H9 (cell line): ENCODE data around the gene CELF5. TPM values are rescaled to one million over a fixed set of nuclear protein-coding genes. Genes with fewer than 3 reads are reported as not detected.

Experiments
- DNase-seq: peaks from one replicate; pipeline ENCODE4 v3.0.0-alpha.2; 2017
- H2AFZ ChIP-seq: one replicate; pipeline ENCODE4 v1.6.1; 2013; ENCODE audit warnings: mild to moderate bottlenecking, low read length, control low read depth, moderate library complexity
- H2AK5ac ChIP-seq: 2 replicates; pipeline ENCODE4 v1.6.1; 2013; ENCODE audit warnings: low read length, control low read depth, mixed read lengths; ENCODE audit not compliant: insufficient read length
- H2BK120ac ChIP-seq: one replicate; pipeline ENCODE4 v1.6.1; 2013; ENCODE audit warnings: low read depth, mild to moderate bottlenecking, low read length, control low read depth, inconsistent platforms; ENCODE audit not compliant: poor library complexity, severe bottlenecking
- H2BK12ac ChIP-seq: 2 replicates; pipeline ENCODE4 v1.6.1; 2013; ENCODE audit warnings: low read length, control low read depth, mixed read lengths, low read depth; ENCODE audit not compliant: insufficient read length
- H2BK15ac ChIP-seq: 2 replicates; pipeline ENCODE4 v1.6.1; 2013; ENCODE audit warnings: low read depth, low read length, control low read depth
- H2BK20ac ChIP-seq: one replicate; pipeline ENCODE4 v1.6.1; 2013; ENCODE audit warnings: low read depth, mild to moderate bottlenecking, low read length, control low read depth, inconsistent platforms; ENCODE audit not compliant: poor library complexity, severe bottlenecking
- H2BK5ac ChIP-seq: 2 replicates; pipeline ENCODE4 v1.6.1; 2013; ENCODE audit warnings: low read length, control low read depth, mixed read lengths; ENCODE audit not compliant: insufficient read length
- H3K14ac ChIP-seq: 2 replicates; pipeline ENCODE4 v1.6.1; 2013; ENCODE audit warnings: low read length, control low read depth; ENCODE audit not compliant: insufficient read depth
- H3K18ac ChIP-seq: 2 replicates; pipeline ENCODE4 v1.6.1; 2013; ENCODE audit warnings: low read depth, mild to moderate bottlenecking, mixed read lengths, low read length, control low read depth; ENCODE audit not compliant: insufficient read length
- H3K23ac ChIP-seq: 2 replicates; pipeline ENCODE4 v1.6.1; 2013; ENCODE audit warnings: low read length, control low read depth, mixed read lengths, low read depth; ENCODE audit not compliant: insufficient read length
- H3K23me2 ChIP-seq: 2 replicates; pipeline ENCODE4 v1.6.1; 2013; ENCODE audit warnings: low read depth, mild to moderate bottlenecking, mixed read lengths, low read length, control low read depth; ENCODE audit not compliant: insufficient read length, poor library complexity, severe bottlenecking
- H3K27ac ChIP-seq: 2 replicates; pipeline ENCODE4 v1.5.1; 2013; ENCODE audit warnings: low read length, control low read depth, mixed read lengths, low read depth; ENCODE audit not compliant: insufficient read length
- H3K27me3 ChIP-seq: 2 replicates; pipeline ENCODE4 v1.6.1; 2013; ENCODE audit warnings: low read length, control low read depth, inconsistent platforms; ENCODE audit not compliant: insufficient read depth
- H3K4ac ChIP-seq: 2 replicates; pipeline ENCODE4 v1.6.1; 2013; ENCODE audit warnings: low read depth, mild to moderate bottlenecking, control low read depth, inconsistent platforms, low read length, moderate library complexity
- H3K4me1 ChIP-seq: 2 replicates; pipeline ENCODE4 v1.6.1; 2013; ENCODE audit warnings: low read length, control low read depth, inconsistent platforms; ENCODE audit not compliant: insufficient read depth
- H3K4me2 ChIP-seq: 2 replicates; pipeline ENCODE4 v1.6.1; 2013; ENCODE audit warnings: low read length, control low read depth, mixed read lengths; ENCODE audit not compliant: insufficient read length, insufficient read depth
- H3K56ac ChIP-seq: 2 replicates; pipeline ENCODE4 v1.6.1; 2013; ENCODE audit warnings: low read depth, mild to moderate bottlenecking, mixed read lengths, low read length, control low read depth; ENCODE audit not compliant: insufficient read length
- H3K79me1 ChIP-seq: 2 replicates; pipeline ENCODE4 v1.6.1; 2013; ENCODE audit warnings: low read depth, mild to moderate bottlenecking, moderate library complexity, low read length, control low read depth, inconsistent platforms; ENCODE audit not compliant: insufficient read depth, poor library complexity, severe bottlenecking
- H3K79me2 ChIP-seq: 2 replicates; pipeline ENCODE4 v1.6.1; 2013; ENCODE audit warnings: low read length, control low read depth, inconsistent platforms; ENCODE audit not compliant: insufficient read depth
- H3K9ac ChIP-seq: 2 replicates; pipeline ENCODE4 v1.6.1; 2013; ENCODE audit warnings: low read length, control low read depth, mixed read lengths; ENCODE audit not compliant: insufficient read length; ENCODE audit errors: extremely low read depth
- H3K9me3 ChIP-seq: one replicate; pipeline ENCODE4 v1.6.1; 2013; ENCODE audit warnings: low read depth, low read length, inconsistent platforms; ENCODE audit not compliant: control insufficient read depth
- H3T11ph ChIP-seq: one replicate; pipeline ENCODE4 v1.6.1; 2013; ENCODE audit warnings: mild to moderate bottlenecking, low read length, control low read depth, inconsistent platforms
- H4K20me1 ChIP-seq: one replicate; pipeline ENCODE4 v1.6.1; 2013; ENCODE audit not compliant: control insufficient read depth, insufficient read length, insufficient read depth
- H4K5ac ChIP-seq: 2 replicates; pipeline ENCODE4 v1.6.1; 2013; ENCODE audit warnings: low read depth, mild to moderate bottlenecking, mixed read lengths, low read length, control low read depth; ENCODE audit not compliant: insufficient read length
- H4K8ac ChIP-seq: replicated peaks from 2 replicates; pipeline ENCODE4 v1.6.1; 2013; ENCODE audit warnings: low read length, control low read depth, mixed read lengths, low read depth; ENCODE audit not compliant: insufficient read length
- H4K91ac ChIP-seq: 2 replicates; pipeline ENCODE4 v1.6.1; 2013; ENCODE audit warnings: low read depth, mild to moderate bottlenecking, moderate library complexity, mixed read lengths, low read length, control low read depth; ENCODE audit not compliant: insufficient read length
- H3K27ac Mint-ChIP-seq, 3 experiments: 2 replicates in 2 of 3; 3 replicates in 1 of 3; pipeline ENCODE4 v1.8.0; 2020 to 2021; ENCODE audit warnings: mixed read lengths in 3 of 3, mild to moderate bottlenecking in 1 of 3, moderate library complexity in 1 of 3
- H3K27me3 Mint-ChIP-seq: 2 replicates; pipeline ENCODE4 v1.8.0; 2021; ENCODE audit warnings: low read depth, mild to moderate bottlenecking, moderate library complexity, mixed read lengths
- H3K36me3 Mint-ChIP-seq, 3 experiments: 2 replicates in 2 of 3; 3 replicates in 1 of 3; pipeline ENCODE4 v1.8.0; 2020 to 2021; ENCODE audit warnings: low read depth in 3 of 3, mixed read lengths in 3 of 3; ENCODE audit not compliant: insufficient read depth in 1 of 3
- H3K4me1 Mint-ChIP-seq, 2 experiments: 2 replicates each; pipeline ENCODE4 v1.8.0; 2020; ENCODE audit warnings: mixed read lengths in 2 of 2
- H3K4me3 Mint-ChIP-seq, 2 experiments: 2 replicates in 1 of 2; 3 replicates in 1 of 2; pipeline ENCODE4 v1.8.0; 2020 to 2021; ENCODE audit warnings: mild to moderate bottlenecking in 2 of 2, mixed read lengths in 2 of 2, moderate library complexity in 1 of 2
- H3K9me3 Mint-ChIP-seq, 2 experiments: 2 replicates in 1 of 2; 3 replicates in 1 of 2; pipeline ENCODE4 v1.8.0; 2020; ENCODE audit warnings: mild to moderate bottlenecking in 2 of 2, mixed read lengths in 2 of 2, moderate library complexity in 1 of 2
- WGBS: extraction: QIAGEN DNeasy Blood & Tissue Kit; methylation state at CpG from one replicate; pipeline ENCODE4 v1.1.7; 2013; ENCODE audit warnings: missing lambda C conversion rate, low lambda C conversion rate, mixed read lengths; ENCODE audit not compliant: insufficient read length; ENCODE audit errors: extremely low coverage; 5-methylcytosine and 5-hydroxymethylcytosine counted together
- total RNA-seq: library from RNA; stranded (reverse); gene quantifications from 2 replicates; pipeline ENCODE4 v1.2.1, GENCODE V29; 2021
- TF ChIP-seq, protein P1 (sequence below): fragments of 200-600 bp; sonication (generic); conservative IDR thresholded peaks from 3 replicates; pipeline ENCODE4 v1.8.0; 2021; ENCODE audit warnings: antibody characterized with exemption, mild to moderate bottlenecking

CELF5 gene
- total RNA-seq, 1 experiment from 2014 or later, result 4.8 TPM

DNA sequence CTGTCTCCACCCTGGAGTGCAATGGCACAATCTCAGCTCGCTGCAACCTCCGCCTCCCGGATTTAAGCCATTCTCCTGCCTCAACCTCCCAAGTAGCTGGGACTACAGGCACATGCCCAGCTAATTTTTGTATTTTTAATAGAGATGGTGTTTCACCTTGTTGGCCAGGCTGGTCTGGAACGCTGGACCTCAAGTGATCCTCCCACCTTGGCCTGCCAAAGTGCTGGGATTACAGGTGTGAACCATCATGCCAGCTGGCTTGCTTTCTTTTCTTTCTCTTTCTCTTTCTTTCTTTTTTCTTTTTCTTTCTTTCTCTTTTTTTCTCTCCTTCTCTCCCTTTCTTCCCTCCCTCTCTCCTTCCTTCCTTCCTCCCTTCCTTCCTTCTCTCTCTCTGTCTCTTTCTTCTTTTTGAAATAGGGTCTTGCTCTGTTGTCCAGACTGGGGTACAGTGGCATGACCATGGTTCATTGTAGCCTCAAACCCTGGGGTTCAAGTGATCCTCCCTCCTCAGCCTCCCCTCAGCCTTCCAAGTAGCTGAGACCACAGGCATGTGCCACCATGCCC is 108.6 kb downstream of the CELF5 start:
- no peak overlapping the region for H3K4ac ChIP-seq
- H3K9ac ChIP-seq, result no peak overlapping the region
- H4K5ac ChIP-seq, result no peak overlapping the region
- H3K4me1 ChIP-seq, result no peaks in the 10 kb centered on the region
- H3K4me2 ChIP-seq, result no peak overlapping the region
- no peak overlapping the region for H3K27ac Mint-ChIP-seq
- no peaks in the 10 kb centered on the region for H4K20me1 ChIP-seq
- no peaks in the 10 kb centered on the region for H3K9me3 ChIP-seq
- no peak overlapping the region for H3K56ac ChIP-seq
- H4K8ac ChIP-seq, result no peak overlapping the region
- no peak for DNase-seq
- H3K79me2 ChIP-seq, result no peaks in the 10 kb centered on the region
- H3K27me3 ChIP-seq, result no peaks in the 10 kb centered on the region; the same call in 1 of the 2 replicates
- no peak overlapping the region for H2BK15ac ChIP-seq
- no peak overlapping the region for H2BK120ac ChIP-seq
- H3K4me3 Mint-ChIP-seq, result no peak overlapping the region
- H3K36me3 Mint-ChIP-seq, result no peaks in the 10 kb centered on the region
- no peak overlapping the region for H2AK5ac ChIP-seq
- no peak overlapping the region for H2BK12ac ChIP-seq
- H3K79me1 ChIP-seq, result no peaks in the 10 kb centered on the region
- no peaks in the 10 kb centered on the region for H3K4me1 Mint-ChIP-seq
- no peak overlapping the region for H3T11ph ChIP-seq
- H3K14ac ChIP-seq, result no peak overlapping the region
- WGBS, result no CpG with 5 or more reads among the region's 4 CpGs
- no peak overlapping the region for H3K23ac ChIP-seq
- H3K23me2 ChIP-seq, result no peaks in the 10 kb centered on the region
- peaks cover 67% of the 10 kb centered on the region for H3K27me3 Mint-ChIP-seq
- no peak overlapping the region for H3K18ac ChIP-seq
- H3K27ac ChIP-seq, result no peak overlapping the region
- no peak overlapping the region for H4K91ac ChIP-seq
- no peak overlapping the region for H2BK20ac ChIP-seq
- H3K9me3 Mint-ChIP-seq, result no peaks in the 10 kb centered on the region; a peak in 1 of 5 replicates
- H2BK5ac ChIP-seq, result no peak overlapping the region
- H2AFZ ChIP-seq, result no peak overlapping the region
- TF ChIP-seq, protein P1, sequence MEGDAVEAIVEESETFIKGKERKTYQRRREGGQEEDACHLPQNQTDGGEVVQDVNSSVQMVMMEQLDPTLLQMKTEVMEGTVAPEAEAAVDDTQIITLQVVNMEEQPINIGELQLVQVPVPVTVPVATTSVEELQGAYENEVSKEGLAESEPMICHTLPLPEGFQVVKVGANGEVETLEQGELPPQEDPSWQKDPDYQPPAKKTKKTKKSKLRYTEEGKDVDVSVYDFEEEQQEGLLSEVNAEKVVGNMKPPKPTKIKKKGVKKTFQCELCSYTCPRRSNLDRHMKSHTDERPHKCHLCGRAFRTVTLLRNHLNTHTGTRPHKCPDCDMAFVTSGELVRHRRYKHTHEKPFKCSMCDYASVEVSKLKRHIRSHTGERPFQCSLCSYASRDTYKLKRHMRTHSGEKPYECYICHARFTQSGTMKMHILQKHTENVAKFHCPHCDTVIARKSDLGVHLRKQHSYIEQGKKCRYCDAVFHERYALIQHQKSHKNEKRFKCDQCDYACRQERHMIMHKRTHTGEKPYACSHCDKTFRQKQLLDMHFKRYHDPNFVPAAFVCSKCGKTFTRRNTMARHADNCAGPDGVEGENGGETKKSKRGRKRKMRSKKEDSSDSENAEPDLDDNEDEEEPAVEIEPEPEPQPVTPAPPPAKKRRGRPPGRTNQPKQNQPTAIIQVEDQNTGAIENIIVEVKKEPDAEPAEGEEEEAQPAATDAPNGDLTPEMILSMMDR, result no peak
